ENCODE data around the gene ADAM30.
A peak's percentile ranks its signal among the peaks of the same experiment; 100 is the strongest.

ADAM30 gene

DNA sequence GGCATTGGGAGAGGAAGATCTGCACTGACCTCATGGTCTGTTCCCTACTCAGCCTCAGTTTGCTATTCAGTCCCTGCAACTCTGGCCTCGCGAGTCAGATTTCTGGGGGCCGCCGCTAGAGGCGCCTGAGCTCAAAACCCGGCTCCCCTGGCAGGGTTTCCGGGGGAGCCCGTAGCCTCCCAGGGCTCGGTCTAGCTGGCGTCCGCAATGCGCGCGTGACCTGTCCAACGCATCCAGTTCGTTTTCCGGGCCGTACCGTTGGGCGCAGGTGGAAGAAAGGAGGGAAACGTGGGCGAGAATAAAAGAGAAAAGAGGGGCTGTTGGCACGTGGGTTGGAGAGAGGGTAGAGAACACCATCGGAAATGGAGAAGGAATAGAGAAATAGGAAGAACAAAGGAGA is at the start of gene ADAM30:
TSS of gene ADAM30 (minus strand) at position 213 of the 400 bp plus-strand sequence. CDS start at position 34, 179 bp downstream.
- DNase-seq, result no peak

- no peak for DNase-seq
These were observed 46.9 kb upstream of the ADAM30 start for GRCh38 chr1:119943216-119943615.

- no peak for DNase-seq
These were observed 45.1 kb upstream of the ADAM30 start for GRCh38 chr1:119941392-119941791.

DNA sequence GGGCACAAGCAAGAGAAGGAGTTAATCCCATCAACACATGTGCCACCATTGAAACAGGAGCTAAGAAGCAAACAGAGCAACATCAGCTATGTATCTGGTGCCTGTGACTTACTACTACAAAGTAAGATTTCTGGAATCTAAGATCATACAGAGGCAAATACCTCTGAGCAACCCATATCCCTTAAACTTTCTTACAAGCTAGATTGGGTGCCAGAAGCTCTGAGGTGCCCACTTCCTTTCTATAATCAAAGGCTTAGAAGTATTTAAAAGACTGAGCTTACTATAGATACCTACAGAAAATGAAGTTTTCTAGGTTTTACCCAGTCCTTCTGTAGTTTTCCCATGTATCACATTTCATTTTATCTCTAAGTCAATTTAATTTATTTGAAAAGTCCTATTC is 44.4 kb upstream of the ADAM30 start:
- DNase-seq, result no peak

- no peak for DNase-seq
These were observed 40.9 kb upstream of the ADAM30 start for GRCh38 chr1:119937198-119937597.

DNA sequence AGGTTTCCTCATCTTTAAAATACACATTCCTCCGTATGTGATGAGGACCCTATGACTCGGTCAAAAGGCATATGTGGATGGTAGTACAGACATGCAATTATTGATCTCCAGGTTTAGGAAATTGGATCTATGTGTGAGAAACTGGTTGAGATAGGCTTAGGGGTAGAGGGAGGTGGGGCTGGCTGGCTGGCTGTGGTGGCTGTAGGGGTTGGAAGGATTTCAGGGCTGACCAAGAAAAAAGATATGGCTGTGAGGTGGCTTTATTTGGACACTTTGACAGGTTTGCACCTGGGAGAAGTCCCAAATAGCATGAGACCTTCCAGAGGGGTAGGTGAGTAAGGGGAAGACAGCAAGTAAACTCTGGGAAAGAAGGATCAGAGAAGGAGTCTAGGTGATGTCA is 39.6 kb upstream of the ADAM30 start:
- no peak for DNase-seq

- no peak for DNase-seq
These were observed 39.1 kb upstream of the ADAM30 start for GRCh38 chr1:119935373-119935772.

DNA sequence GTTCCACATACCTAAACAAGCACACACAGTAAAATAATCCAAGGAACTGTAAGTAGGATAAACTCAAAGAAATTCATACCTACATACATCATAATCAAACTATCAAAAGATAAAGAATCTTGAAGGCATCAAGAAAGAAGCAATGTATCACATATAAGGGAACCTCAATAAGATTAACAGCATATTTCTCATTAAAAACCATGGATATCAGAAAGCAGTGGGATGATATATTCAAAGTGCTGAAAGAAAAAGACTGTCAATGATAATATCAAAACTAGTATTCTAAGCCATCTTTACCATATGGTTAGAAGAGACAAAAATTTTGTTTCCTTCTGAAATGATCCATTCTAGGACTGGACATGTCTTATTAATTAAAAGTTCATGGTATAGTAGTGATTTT is 37.1 kb upstream of the ADAM30 start:
- DNase-seq, result no peak

GRCh38 chr1:119929643-119930315 is 33.5 kb upstream of the ADAM30 start:
- DNase-seq, result no peak

- no peak for DNase-seq
These were observed 30.2 kb upstream of the ADAM30 start for GRCh38 chr1:119926553-119926952.

GRCh38 chr1:119924948-119925898 is 28.9 kb upstream of the ADAM30 start:
- no peak for DNase-seq

DNA sequence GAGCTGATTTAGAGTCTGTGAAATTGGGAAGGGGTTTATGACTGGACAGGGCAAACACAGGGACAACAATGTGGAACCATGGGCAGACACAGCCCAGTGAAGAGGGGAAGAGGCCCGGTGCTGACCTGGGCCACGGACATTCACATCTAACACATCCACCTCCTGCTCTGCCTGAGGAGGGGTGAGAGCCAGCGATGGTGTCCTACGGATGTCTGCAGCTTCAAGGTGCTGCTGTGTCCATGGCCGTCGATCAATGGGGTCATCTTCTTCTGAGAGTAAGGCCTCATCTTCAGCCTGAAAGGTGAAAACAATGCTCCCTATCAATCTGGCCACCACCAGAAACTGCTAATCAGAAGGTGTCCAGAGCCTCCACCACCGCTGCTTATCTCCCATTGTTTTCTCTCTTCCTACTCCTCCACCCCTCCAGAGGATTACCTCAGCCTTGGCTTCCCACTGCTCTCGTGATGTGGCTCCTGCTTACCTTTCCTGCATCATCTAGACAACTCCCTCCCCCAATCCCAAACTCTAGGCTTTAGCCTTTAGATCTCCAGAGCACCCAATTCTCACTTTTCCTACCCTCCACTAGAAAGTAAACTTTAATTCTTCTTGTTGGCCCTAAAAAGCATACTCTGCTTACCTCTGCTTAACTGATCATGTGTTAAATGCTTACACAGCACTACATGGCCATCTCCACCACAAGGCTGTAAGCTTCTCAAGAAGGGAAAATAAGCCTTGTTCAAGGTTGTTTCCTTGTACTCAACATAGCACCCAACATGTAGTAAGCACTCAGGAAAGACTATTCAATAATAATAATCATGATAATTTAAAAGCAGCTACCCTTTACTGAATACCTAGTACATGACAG is 24.0 kb upstream of the ADAM30 start:
- DNase-seq, result no peak

DNA sequence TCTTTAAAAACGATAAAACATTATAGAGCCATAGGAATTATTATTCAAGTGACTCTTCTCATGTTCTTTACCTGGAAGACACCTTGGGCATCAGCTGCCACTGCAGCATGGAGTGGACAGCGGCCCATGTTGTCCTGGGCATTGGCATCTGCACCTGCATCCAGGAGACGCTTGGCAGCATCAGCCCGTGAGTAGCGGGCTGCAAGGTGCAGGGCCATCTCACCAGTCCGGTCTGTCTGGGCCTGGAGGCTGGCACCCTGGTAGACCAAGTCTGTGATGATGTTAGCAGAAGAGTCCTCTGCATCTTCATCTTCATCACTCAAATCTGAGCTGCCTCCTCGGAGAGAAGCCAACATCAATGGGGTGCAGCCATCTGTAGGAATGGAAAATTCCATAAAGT is 22.9 kb upstream of the ADAM30 start:
- no peak for DNase-seq

GRCh38 chr1:119918301-119918700 is 22.0 kb upstream of the ADAM30 start:
- no peak for DNase-seq

DNA sequence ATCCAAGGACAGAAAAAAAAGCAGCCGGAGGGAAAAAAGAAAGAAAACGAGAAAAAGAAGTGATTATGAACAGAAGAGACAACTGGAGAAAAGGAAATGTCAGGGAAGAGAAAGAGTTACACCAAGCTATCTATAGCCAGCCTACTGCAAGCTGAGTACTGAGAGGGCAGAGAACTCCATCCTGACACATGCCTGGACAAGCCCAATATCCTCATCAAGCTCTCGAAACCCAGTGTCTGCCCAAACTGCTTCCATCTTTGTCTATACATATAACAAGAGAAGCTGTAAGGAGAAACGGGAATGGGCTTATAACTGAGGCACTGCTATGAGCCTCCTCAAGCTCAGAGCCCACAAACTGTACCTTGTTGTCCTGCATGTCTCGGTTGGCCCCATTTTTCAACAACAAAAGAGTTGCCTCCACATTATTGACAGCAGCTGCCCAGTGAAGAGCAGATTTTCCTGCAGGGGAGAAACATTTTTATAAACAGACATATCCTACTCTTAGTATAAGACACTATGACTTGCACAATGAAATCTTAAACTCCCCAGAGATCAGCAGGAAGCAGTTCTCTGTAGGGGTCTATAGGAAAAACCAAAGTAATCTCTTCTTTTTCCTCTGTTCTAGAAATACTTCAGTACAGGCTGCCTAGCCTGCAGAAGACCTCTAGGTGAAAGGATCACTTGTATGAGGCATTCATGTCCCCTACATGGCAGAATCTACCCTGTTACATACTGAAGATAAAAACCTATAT is 21.2 kb upstream of the ADAM30 start:
- peak; percentile 16 for DNase-seq

DNA sequence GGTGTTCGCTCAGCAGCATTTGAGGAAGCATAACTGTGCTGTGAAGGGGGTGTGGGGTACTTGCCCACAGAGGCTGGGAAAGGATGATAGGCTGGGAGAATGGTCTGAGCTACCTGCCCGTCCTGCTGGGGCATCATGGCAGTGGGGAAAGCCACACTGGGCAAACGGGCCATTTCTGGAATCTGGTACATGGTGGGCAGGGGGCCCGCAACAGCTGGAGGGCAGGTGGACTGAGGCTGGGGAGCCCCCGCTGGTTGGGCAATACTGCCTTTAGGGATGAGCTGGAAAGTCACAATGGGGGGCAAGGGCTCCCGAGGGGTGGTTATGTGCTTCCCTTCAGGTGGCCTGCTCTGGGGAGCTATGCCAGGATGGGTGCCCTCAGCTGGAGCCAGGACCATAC is 19.2 kb upstream of the ADAM30 start:
- DNase-seq, result no peak

DNA sequence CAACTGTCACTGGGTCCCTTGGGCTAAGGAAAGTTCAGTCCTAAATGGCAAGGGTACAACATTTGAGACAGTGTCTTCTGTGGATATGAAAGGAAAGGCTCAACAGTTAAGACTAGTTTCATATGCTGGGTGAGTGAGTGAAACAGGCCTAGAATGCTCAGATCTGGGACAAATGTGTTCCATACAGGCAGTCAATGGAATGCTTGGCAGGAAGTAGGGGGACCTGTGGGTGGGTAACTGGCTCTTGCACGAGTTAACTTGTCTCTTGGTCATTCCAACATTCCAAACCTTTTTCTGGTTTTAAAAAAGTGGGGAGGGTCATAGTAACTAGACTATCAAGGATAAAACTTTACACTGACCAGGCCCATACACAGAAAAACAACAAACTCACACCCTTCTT is 17.8 kb upstream of the ADAM30 start:
- DNase-seq, result no peak

DNA sequence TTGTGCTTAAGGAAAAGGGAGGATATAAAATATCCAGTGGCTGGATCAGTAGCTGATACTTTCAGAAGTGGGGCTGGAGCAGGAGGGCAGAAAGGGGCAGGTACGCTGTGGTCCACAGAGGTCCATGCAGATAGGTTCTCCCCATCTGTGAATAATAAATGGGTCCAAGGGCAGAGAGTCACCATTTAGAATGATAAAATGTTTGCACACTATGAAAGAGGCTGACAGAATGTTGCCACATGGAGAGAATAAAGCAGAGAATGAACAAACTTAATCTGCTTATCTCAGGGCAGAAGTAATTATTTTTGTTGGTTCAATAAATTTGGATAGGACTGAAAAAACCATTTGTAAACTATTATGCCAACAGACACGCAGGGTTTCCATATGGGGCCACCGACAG is 16.6 kb upstream of the ADAM30 start:
- no peak for DNase-seq

DNA sequence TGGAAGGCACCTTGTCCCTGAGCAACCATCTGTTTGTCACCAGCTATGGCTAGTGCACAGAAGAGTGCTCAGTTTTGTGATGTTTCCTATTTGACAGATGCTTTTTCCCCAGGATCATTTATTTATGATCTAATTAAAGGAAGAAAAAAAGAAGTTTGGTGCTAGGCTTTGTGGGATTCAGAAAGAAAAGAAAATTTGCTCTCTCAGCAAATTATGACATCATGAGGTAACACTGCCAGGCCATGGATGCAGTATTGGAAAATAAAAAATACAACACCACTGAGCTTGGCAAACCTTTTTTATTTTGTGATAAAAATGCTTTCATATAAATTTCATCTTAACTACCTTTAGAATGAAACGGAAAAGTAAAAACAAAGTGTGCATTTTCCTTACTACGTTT is 15.5 kb upstream of the ADAM30 start:
- no peak for DNase-seq

DNA sequence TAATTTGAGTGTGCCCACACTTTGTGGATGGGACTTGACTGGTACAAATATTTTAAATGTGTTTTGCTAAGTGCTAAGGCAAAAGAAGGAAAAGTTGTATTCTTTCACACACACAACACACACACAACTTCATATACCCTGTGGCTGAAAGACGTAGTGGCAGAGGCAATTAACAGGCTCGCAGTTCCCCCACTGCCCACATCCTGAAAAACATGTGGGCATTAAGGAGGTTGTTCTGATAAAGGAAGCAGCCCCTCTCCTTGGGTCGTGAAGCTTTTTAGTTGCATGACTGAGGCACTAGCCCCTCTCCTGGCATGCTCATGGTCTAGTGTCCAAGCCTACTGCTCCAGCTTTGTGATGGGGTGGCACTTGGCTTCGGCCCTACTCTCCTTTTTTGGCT is 14.3 kb upstream of the ADAM30 start:
- DNase-seq, result no peak

GRCh38 chr1:119909890-119910596 is 13.7 kb upstream of the ADAM30 start:
- DNase-seq, result no peak

DNA sequence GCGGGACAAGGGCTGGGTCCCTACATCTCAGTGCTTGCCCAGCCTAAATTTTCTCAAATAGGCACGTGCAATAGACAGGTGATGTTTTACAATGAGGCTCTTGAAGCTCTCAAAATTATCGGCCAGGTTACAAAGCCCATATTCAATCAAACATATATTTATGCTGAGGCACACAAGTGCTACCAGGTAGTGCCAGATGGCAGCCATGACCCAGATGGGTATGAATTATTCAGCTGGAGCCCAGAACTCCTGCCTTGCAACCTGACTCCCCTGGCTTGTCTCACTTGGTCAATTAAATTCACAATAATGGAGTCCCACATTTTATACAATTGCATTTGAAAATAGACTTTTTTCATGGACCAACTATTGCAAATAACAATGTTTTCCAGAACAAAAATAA is 12.3 kb upstream of the ADAM30 start:
- DNase-seq, result peak; percentile 5

Measured in NCI-H510A treated with DMSO at 0.1 percent for 48 hours (cell line).